GM18870 (cell line): ENCODE measurements around the gene CFAP74.
"Not testable (repeated sequence)": the region's sequence is repeated elsewhere in the genome, so short reads cannot be mapped to it uniquely, and the experiment has no call there.

ENCODE experiments used
- ATAC-seq: cut with Tn5 transposase; IDR thresholded peaks from one replicate; pipeline ENCODE4 v1.9.1; 2021; ENCODE audit warnings: moderate library complexity; ENCODE audit not compliant: unreplicated experiment

CFAP74 gene

DNA sequence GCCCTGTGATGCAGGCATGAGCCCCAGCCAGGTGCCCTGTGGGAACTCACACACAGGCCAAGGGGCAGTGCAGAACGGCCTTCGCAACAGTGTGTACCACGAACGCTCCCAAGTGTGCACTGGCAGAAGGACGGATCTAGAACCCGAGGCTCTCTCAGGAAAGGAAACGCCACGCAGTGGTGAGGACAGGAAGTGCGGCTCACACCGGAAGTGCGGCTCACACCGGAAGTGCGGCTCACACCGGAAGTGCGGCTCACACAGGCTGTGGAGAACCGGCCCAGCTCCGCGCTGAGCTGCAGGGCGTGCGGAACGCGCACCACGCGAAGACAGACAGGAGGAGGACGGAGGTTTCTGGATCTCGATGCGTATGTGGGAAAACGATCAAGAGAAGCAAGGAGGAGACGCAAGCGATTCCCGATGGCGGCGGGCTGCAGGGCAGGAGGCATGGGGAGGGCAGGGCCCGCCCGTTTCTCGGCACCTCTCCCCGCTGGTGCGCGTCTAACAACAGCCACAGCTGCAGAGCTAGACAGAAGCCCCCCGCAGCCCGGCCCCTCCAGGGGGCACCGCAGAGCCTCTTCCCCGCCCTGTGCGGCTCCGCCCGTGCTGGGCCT, 48.6 kb downstream of the CFAP74 start:
- no peak for ATAC-seq

DNA sequence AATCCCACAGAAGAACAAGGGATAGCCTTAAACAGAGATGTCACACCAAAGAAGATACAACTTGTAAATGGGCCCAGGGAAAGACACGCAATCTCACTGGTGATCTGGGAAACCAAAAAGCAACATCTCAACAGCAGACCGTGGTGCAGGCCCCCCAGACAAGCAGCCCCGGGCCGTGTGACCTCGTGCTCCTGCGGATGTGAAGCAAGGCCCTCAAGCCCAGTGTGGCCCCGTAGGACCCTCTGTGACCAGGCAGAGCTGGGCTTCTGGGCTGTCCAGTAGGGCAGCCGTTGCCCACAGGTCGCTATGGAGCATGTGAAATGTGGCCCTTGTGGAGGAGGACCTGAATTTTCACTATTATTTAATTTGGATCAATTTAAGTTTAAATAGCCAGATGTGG, 49.6 kb downstream of the CFAP74 start:
- no peak for ATAC-seq

DNA sequence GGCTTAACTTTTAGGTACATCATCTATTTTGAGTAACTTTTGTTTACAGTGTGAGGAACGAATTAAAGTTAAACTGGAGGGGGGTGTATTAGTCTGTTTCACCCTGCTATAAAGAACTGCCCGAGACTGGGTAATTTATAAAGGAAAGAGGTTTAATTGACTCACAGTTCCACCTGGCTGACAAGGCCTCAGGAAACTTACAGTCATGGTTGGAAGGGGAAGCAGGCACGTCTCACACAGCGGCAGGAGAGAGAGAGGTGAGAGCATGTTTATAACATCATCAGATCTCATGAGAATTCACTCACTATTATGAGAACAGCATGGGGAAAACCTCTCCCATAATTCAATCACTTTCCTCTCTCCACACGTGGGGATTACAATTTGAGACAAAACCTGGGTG, 52.6 kb downstream of the CFAP74 start:
- no peak for ATAC-seq

DNA sequence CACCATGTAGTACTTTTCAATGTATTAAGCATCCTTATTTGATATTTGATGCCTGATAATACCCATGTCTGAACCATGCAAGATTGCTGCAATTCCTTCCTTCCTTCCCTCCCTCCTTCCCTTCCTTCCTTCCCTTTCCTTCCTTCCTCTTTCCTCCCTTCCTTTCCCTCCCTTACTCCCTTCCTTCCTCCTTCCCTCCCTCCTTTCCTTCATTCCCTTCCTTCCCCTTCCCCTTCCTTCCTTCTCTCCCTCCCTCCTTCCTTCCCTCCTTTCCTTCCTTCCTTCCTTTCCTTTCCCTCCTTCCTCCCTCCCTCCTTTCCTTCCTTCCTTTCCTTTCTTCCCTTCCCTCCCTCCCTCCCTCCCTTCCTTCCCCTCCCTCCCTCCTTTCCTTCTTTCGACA, 54.8 kb downstream of the CFAP74 start:
- no peak for ATAC-seq

DNA sequence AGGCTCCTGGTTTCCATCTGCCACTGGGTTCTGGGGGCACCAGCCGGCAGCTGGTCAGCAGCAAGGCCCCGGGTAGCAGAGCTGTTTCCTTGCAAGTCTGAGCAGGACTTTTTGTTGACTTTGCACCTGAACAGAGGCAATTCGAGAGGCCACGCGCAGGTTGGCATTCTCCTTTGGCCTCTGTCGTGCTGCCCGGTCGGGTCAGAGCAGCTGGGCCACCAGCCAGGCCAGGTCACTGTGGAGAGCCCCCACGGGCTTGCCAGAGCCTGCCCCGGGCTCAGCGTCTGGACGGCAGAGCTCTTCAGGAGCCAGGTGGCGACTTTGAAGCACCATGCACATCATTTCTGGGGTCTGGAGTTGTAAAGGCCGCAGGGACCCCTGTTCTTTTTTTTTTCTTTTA, 56.1 kb downstream of the CFAP74 start:
- no peak for ATAC-seq

DNA sequence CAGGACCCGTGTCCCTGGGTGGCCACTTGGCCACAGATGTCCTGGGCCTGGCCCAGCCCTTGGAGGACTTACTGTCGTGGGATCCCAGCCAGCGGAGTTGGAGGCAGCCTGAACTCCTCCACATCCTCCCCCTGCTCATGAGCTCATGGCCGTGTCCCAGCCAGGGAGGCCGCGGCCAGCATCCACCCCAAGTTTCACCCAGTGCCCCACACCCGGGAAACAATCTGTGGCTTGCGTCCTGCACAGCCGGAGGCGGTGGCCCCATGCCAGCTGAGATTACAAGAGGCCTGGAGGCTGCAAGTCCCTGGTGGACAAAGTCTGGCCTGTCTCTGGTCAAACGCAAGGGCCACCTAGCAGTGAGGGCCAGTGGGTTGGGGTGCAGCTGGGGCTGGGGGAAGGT, 57.0 kb downstream of the CFAP74 start:
- ATAC-seq, result no peak

DNA sequence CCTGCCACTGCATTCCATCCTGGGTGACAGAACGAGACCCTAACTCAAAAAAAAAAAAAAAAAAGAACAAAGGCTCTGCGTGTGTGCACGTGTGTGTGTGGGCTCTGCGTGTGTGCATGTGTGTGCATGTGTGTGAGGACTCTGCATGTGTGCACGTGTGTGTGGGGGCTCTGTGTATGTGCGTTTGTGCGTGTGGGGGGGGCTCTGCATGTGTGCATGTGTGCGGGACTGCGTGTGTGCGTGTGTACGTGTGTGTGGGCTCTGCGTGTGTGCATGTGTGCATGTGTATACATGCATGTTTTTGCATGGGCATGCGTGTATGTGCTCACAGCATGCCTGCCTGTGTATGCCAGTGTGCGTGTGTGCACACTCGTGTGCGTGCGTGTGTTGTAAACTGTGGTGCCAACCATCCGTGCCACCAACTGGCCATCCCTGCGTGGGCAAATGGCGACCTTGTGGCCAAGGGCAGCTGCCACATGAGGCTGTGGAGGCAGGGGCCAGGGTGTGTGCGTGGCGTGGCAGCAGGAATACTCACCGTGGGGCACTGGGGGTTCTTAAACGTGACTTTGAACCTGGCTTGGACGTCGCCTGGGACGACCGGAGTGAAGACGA, 57.7 kb downstream of the CFAP74 start:
- ATAC-seq, result no peak

DNA sequence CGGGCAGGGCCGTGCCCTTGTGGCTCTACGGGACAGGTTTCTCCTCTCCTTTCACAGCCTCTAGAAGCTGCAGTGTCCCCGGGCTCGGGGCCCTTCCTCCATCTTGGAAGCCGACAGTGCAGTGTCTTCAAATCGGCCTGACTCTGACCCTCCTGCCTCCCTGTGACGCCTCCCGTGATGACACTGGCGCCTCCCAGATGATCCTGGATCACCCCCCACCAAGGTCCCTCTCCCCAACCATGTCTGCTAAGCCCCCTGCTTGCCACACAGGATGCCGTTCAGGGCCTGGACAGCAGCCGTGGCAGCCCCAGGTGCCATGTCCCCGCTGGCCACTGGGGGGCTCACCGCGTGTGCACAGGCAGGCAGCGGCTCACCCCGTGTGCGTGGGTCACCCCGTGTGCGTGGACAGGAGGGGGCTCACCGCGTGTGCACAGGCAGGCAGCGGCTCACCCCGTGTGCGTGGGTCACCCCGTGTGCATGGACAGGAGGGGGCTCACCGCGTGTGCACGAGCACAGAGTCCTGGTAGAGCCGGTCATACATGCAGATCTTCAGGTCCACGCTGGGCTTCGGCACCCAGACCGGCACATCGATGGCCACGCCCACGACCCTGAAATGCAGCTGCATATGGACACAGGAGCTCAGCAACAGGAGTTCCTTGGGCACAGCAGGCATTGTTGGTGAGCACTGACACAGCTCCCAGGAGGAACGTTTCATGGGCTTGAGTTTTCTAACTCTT, 59.6 kb downstream of the CFAP74 start:
- ATAC-seq, result no peak

DNA sequence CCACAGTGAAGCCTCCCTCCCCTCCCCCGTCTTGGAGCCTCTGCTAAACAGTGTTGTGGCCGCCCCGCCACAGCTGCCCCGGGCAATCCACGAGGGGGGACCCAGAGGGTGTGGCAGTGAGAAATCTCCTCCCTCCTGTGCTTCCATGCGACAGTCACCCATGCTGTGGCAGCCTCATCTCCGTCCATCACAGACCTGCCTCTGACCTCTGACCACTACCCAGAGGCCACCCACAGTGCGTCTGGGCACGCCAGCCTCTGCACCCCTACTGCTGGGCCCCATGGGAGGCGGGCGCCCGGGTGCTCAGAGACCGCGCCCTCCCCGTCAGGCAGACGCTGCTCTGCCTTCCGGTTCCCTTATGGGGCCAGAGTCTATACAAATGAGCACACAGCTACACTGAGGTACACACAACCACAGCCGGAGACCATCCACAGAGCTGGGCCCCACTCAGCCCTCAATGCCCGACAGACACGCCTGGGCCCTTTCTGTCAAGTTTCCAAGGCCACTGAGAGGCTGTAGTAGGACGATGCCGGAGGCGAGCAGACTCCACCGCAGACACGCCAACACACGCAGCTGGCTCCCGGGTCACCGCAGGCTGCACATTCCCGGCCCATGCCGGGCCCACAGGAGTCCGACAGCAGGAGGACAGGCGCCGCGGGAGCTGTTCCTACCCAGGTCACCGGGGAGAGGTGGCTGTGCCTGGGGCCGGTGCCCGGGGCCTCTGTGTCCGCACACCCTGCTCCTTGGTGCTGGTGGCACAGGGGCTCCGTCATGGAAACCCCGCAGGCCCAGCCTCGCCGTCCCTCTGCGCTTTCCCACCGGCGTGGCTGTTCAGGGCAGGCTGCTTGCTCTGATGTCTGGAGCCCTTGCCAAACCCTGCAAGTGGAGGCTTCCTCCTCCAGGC, 60.6 kb downstream of the CFAP74 start:
- ATAC-seq, result no peak

DNA sequence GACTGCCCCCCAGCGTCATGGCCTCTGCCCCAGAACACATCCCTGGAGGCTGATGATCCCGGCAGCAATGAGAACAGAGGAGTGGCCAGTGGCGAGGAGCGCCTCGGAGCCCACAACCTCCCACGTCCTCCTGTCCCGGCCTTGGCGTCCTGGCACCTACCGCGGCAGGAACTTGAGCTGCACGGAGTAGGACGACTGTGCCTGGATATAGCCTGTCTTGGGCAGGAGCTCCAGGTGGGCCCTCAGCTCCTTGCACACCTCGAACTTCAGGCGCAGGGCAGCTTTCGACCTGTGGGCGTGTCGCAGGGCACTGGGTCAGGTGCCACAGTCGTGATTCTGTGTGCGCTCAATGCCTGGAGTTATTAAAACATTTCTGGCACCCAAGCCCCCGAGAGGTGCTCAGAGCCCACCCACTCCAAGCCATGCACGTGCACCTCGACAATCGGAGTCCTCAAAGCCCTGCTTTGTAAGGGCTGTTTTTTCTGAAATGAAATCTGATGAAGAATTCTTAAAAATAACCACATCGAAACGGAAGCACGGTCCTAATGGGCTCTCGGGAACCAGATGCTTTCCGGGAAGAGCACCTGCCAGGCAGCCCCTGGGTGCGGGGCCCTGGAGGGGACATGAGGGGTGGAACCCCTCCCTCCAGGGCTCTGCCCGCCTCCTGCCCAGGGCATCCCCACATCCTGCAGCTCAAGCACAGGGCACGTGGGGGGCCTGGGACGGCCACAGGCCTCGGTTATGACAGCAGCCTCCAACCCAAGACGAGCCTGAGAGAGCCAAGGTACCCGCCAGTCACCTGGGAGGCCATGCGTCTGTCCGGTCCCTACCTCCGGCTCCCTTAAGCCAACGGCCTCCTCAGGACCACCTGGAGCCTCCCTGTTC, 61.5 kb downstream of the CFAP74 start:
- ATAC-seq, result no peak

DNA sequence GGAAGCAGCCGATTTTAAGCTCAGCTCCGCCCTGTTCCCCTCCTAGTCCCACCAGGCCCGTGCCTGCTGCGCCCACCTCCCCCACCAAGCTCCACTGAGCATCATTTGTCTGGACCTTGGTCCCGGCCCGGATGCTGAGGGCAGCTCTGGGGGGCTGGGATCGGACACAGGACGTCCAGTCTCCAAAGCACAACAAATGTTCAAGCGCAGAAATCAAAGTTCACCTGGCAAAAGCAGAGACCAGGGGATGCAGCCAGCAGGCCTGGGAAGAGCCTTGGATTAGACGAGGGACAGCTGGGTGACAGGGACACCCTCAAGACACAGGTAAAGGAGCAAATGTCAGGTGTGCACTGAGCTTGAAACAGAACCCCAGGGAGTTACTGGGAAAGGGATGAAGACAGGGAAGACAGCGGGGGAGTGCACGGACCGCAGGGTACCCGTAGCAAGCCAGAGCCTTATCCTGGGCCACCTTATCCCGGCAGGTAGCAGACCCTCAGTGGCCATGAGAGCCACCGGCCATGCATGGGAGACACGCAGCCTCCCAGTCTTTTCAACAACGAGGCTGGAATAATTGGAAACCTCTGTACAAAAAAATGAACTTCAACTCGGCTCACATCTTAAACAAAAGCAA, 62.3 kb downstream of the CFAP74 start:
- ATAC-seq, result no peak

DNA sequence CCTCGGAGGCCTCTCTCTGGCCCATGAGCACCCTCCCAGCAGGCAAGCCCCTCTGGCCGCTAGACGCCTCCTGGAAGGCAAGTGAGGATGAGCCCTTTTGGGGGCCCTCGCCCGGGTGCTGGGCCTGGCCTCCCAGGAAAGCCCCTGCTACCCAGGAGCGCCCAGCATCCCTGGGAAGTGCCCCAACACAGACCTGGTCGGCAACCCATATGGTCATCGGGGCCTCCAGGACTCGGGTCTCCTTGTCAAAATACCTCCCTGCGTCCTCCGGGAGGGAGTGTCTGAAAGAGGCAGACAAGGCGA, 63.5 kb downstream of the CFAP74 start:
- ATAC-seq, result no peak

DNA sequence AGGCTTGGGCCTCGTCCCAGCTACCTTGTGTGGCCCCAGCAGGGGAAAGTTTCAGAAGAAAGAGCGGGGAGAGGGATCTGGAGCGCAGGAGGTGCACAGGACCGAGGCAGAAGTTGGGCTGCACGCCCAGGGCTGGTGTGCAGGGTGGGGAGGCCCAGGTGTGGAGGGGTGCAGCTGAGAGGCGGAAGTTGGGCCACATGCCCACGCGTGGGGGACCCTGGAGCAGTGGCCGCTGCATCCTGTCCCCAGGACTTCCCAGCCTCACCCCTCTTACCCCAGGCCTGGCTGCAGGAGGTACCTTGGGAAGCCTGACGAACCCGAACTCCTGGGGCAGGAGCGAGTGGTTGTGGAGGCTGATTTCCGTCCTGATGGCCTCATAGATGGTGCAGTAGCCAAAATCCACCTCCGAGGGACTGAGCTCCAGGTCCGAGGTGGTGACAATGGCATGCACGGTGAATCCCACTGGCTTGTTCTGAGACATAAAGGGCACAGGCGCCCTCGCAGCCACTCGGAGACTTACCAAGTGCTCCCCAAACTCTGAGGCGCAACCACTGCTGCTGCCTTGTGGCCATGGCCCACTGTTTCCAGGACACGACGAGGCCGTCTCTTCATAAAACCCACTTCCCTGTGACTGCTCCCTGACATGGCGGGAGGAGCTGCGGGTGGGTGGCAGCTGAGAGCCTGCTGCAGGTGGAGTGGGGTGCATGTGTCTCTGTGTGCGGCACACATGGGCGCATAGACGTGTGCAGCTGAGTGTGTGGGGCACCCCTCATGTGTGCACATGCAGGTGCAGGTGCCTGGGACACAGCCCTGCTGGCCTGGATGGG, 64.1 kb downstream of the CFAP74 start:
- no peak for ATAC-seq

DNA sequence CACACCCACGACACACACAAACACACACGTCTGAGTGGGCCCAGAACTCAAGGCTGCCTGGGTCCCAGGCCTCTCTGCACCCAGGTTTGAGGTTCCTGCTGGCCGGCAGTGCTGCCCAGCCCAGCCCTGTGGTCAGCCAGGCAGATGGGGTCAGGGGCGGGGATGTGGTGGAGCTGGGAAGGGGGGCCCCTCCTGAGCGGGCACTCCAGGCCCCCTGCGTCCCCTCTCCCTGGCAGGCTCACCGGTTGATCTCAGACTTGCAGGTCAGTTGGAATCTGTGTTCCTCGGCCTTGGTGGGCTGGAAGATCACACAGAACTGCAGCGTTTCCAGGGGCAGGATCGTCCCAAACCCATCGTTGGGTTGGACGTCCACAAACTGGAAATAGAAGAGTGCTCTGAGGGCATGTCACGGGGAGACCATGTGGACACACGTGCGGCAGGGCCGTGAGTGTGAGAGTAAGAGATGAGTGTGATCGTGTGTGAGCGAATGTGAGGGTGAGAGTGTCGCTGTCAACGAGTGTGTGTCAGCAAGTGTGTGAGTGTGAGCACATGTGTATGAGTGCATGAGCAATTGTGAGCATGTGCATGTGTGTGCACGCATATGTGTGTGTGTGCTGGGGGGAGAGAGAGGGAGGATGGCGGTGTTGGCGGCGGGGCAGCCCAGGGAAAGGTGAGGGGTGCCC, 64.8 kb downstream of the CFAP74 start:
- no peak for ATAC-seq

DNA sequence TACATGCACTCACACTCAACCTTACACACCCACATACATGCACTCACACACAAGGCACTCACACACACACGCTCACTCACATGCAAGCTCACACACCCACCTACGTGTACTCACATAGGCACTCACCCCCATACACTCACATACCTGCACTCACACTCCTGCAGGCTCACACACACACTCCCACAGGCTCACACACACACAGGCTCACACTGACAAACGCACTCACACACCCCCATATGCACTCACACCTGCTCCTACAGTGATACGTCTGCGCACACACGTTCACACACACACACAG, 65.4 kb downstream of the CFAP74 start:
- no peak for ATAC-seq

DNA sequence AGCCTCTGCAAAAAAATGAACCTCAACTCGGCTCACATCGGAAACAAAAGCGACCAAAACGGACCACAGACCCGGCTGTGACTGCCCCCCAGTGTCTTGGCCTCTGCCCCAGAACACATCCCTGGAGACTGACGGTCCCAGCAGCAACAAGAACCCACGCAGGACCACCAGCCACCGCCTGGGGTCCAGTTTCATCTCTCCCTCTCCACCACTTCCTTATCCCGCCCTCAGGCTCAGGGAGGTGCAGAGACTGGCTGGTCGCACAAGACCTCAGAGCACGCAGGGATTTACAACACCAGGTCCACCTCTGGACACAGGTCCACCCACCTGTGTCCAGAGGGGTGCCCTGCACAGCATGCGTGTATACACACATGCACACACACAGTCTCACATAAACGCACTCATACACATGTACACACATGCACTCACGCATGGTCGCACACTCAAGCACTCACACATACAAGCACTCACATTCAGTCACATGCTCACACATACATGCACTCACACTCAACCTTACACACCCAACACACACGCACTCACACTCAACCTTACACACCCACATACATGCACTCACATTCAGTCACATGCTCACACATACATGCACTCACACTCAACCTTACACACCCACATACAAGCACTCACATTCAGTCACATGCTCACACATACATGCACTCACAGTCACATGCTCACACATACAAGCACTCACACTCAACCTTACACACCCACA, 65.9 kb downstream of the CFAP74 start:
- no peak for ATAC-seq

DNA sequence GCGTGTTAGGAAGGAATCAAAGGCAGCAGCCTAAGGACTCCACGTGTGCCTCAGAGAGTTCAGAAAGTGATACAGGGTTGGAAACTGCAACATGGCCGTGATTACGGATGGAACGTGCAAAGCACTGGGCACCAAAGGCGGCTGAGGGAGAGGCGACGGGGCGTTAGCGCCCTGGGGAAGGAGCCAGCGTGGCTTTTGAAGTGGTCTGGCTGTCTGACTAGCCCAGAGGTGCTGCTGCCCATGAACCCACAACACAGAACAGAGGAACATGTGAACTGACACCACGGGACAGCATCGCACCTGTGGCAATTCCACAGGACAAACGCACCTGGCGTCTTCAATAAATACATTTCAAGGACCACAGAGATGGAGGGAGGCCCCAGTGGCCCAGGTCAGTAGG, 66.5 kb downstream of the CFAP74 start:
- no peak for ATAC-seq

DNA sequence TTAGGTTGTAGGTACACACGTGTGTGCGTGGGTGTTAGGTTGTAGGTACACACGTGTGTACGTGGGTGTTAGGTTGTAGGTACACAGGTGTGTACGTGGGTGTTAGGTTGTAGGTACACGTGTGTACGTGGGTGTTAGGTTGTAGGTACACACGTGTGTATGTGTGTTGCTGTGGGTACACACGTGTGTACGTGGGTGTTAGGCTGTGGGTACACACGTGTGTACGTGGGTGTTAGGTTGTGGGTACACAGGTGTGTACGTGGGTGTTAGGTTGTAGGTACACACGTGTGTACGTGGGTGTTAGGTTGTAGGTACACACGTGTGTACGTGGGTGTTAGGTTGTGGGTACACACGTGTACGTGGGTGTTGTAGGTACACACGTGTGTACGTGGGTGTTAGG, 68.7 kb downstream of the CFAP74 start:
- not testable (repeated sequence) for ATAC-seq
